Central memory CD8-positive, alpha-beta T cell (primary cell): Measurements from ENCODE around the gene HNF1A.
A peak's percentile ranks its signal among the peaks of the same experiment; 100 is the strongest.

Experiments
- ATAC-seq: fragments of 150-1000 bp; cut with Tn5 transposase; replicated peaks from 2 replicates; pipeline ENCODE4 v1.10.0; 2022; ENCODE audit warnings: mild to moderate bottlenecking, moderate FRiP score, moderate number of reproducible peaks; ENCODE audit not compliant: poor library complexity, severe bottlenecking; ENCODE audit errors: extremely low read depth
- DNase-seq, 2 donors: peaks; one replicate each; pipeline ENCODE4 v3.0.0; 2021; ENCODE audit warnings: low spot score in 2 of 2
- H3K27ac Mint-ChIP-seq: one replicate; pipeline ENCODE4 v1.8.0; 2022; ENCODE audit warnings: low read depth, mild to moderate bottlenecking, moderate library complexity, mixed read lengths
- H3K27me3 Mint-ChIP-seq: one replicate; pipeline ENCODE4 v1.8.0; 2022; ENCODE audit warnings: mixed read lengths
- H3K36me3 Mint-ChIP-seq: one replicate; pipeline ENCODE4 v1.8.0; 2022; ENCODE audit warnings: mild to moderate bottlenecking, moderate library complexity, mixed read lengths; ENCODE audit not compliant: insufficient read depth
- H3K4me1 Mint-ChIP-seq: one replicate; pipeline ENCODE4 v1.8.0; 2022; ENCODE audit warnings: mixed read lengths
- H3K4me3 Mint-ChIP-seq: one replicate; pipeline ENCODE4 v1.8.0; 2022; ENCODE audit warnings: mild to moderate bottlenecking, moderate library complexity, mixed read lengths
- H3K9me3 Mint-ChIP-seq: one replicate; pipeline ENCODE4 v1.8.0; 2022; ENCODE audit warnings: mixed read lengths

HNF1A gene

DNA sequence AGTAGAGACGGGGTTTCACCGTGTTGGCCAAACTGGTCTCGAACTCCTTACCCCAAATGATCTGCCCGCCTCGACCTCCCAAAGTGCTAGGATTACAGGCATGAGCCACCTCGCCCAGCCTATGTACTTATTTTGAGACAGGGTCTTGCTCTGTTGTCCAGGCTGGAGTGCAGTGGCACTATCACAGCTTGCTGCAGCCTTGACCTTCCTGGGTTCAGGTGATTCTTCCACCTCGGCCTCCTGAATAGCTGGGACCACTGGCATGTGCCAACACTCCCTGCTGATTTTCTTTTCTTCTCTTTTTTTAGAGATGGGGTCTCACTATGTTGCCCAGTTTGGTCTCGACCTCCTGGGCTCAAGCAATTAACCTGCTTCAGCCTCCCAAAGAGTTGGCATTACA is 14.0 kb upstream of the HNF1A start:
- DNase-seq, result no peak
- no peaks in the 10 kb centered on the region for H3K27me3 Mint-ChIP-seq
- H3K4me1 Mint-ChIP-seq, result peaks cover 7% of the 10 kb centered on the region
- H3K9me3 Mint-ChIP-seq, result no peaks in the 10 kb centered on the region
- no peak overlapping the region for H3K27ac Mint-ChIP-seq
- ATAC-seq, result no peak
- peaks cover 2% of the 10 kb centered on the region for H3K36me3 Mint-ChIP-seq
- no peak overlapping the region for H3K4me3 Mint-ChIP-seq

DNA sequence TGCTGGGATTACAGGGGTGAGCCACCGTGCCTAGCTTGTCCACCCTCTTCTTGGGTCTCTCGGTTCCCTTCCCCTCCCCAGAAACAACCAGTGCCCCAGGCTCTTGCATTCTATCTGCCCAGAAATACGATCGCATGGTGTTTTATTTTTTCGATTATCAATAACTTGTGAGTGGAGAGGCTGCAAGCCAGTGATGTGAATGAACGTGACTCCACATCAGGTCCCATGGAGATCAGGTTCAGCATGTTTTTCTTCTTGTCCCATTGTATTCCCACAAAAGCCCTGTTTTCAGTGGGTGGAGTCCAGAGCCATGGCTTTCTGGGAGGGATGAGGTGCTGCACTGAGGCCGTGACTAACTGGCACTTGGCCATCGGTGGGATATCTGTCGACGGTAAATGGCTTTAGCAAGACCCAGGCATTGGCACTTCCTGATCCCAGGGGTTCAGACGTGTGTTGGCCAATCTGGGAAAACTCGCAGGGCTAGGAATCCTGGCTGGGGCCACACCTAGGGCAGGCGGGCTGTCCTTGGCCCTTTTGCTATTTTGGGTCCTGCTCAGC is 12.7 kb upstream of the HNF1A start:
- no peak overlapping the region for H3K27ac Mint-ChIP-seq
- no peak overlapping the region for H3K4me3 Mint-ChIP-seq
- no peaks in the 10 kb centered on the region for H3K9me3 Mint-ChIP-seq
- H3K4me1 Mint-ChIP-seq, result no peaks in the 10 kb centered on the region
- no peaks in the 10 kb centered on the region for H3K27me3 Mint-ChIP-seq
- DNase-seq, result no peak
- no peak for ATAC-seq
- no peaks in the 10 kb centered on the region for H3K36me3 Mint-ChIP-seq

DNA sequence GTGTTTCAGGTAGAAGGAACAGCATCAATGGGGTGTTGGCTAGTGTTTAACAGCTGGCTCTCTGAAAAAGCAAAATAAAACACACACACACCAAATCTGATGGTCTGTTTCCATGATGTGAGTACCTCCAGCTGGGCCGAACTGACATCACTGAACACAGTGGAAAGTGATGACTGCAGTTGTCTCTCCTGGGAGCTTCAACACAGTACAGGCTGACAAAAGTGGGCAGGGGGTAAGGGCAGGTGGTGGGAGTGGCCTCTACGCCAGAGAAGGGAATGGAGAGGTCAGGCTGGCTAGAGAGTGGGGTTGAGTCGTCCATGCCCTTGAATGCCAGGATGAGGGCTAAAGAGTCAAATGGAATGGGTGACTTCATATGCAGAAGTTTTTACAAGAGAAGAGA is 8.0 kb upstream of the HNF1A start:
- no peak overlapping the region for H3K27ac Mint-ChIP-seq
- H3K27me3 Mint-ChIP-seq, result no peaks in the 10 kb centered on the region
- no peak overlapping the region for H3K4me3 Mint-ChIP-seq

DNA sequence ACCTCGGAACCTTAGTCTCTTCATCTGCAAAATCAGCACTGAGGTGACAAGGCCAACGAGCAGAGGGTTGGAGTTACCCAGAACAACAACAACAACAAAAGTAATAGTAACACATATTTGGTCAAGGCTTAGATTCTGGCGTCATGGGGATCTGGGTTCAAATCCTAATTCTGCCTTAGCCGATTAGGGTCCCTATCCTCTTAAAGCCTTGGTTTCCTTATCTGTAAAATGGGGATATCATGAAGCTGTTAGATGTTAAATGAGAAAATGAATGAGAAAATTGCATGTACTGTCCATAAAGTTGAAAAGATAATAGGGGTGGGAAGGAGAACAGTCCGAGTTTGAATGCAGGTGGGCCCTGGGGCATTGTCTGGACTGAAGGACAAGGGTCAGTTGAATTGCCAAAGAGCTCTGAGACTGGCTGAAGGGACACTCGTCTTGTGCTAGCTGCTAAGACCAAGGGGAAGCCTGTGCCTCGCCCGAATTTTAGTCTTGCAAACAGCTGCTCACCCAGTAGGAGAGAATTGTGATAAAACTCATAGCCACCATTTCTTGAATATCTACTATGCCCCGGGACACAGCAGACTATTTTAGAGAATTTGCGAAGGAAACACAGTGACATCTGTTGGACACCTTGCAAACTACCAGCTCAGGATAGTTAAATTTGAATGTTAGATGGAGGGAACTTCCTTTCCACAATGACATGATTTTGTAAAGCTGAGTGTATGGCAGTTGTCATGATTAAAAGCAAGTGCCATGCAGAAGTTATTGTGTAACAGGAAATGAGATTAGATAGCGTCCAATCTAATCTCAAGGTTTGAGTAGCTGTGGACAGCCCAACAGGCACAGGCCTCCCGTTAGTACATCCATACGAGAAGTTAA is 6.8 kb upstream of the HNF1A start:
- H3K4me1 Mint-ChIP-seq, result no peaks in the 10 kb centered on the region
- ATAC-seq, result peak; percentile 72
- peak in 1 of 2 donors; percentile 24 for DNase-seq
- no peak overlapping the region for H3K4me3 Mint-ChIP-seq
- H3K27ac Mint-ChIP-seq, result no peak overlapping the region
- H3K27me3 Mint-ChIP-seq, result no peaks in the 10 kb centered on the region
- H3K9me3 Mint-ChIP-seq, result no peaks in the 10 kb centered on the region
- no peaks in the 10 kb centered on the region for H3K36me3 Mint-ChIP-seq

More for the DNA sequence above, 8.0 kb upstream of the HNF1A start:
- no peak for DNase-seq
- no peak for ATAC-seq
- Mint-ChIP-seq H3K4me1 (no peaks in the 10 kb centered on the region), H3K36me3 (no peaks in the 10 kb centered on the region), H3K9me3 (no peaks in the 10 kb centered on the region)

DNA sequence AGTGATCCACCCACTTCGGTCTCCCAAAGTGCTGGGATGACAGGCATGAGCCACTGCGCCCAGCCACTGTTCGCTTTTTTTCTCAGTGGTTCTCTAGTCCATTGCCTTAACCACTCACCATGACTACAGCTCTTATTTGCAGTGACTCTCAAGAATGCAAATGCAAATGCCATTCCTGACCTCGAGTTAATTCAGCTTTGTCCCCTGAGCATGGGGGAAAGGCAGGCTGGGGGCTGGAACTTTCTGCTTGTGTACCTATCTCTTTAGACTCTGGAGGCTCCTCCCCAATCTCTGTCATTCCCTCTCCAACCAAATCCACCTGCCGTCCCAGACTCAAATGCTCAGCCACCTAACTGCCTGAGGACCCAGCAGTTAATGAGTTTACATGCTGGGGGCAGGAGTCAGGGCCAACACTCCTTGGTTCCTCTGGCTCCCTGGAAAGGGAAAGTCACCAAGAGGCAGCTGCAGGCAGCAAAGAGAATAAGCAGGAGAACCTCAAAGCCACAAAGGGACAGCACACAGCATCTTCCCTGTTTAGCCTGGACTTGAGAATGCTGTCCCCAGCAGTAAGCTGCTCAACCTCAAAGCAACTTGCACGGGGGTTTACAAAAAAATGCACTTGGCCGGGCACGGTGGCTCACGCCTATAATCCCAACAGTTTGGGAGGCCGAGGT is 5.3 kb upstream of the HNF1A start:
- no peaks in the 10 kb centered on the region for H3K9me3 Mint-ChIP-seq
- DNase-seq (no peak), ATAC-seq (no peak)
- no peaks in the 10 kb centered on the region for H3K27me3 Mint-ChIP-seq
- no peaks in the 10 kb centered on the region for H3K36me3 Mint-ChIP-seq
- H3K4me3 Mint-ChIP-seq, result no peak overlapping the region
- no peaks in the 10 kb centered on the region for H3K4me1 Mint-ChIP-seq
- H3K27ac Mint-ChIP-seq, result no peak overlapping the region

DNA sequence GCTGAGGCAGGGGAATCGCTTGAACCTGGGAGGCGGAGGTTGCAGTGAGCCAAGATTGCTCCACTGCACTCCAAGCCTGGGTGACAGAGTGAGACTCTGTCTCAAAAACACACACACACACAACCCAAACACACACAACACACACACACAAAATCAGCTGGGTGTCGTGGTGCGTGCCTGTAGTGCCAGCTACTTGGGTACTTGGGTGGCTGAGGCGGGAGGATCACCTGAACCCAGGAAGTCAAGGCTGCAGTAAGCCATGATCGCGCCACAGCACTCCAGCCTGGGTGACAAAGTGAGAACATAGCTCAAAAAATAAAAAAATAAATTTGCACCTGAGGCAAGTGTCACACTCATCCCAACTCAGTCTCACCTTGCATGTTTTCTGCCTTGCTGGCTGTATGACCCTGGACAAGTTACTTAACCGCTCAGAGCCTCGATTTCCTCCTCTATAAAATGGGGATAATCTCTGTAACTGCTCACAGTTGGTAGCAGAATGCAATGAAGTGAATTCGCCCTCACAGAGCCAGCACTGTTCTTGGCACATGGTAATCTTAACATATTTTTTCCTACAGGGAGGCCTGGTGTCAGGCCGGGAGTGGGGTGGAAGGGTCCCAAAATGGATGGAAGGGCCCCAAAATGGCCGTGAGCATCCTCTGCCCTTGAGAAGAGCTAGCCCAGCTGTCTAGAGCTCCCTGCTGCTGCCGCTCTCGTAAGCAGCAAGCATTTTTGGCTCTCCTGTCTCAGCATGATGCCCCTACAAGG is 630 bp upstream of the HNF1A start:
- Mint-ChIP-seq H3K36me3 (no peaks in the 10 kb centered on the region), H3K27me3 (no peaks in the 10 kb centered on the region), H3K4me3 (no peak overlapping the region), H3K9me3 (no peaks in the 10 kb centered on the region), H3K27ac (no peak overlapping the region), H3K4me1 (no peaks in the 10 kb centered on the region)
- ATAC-seq (no peak), DNase-seq (no peak)

DNA sequence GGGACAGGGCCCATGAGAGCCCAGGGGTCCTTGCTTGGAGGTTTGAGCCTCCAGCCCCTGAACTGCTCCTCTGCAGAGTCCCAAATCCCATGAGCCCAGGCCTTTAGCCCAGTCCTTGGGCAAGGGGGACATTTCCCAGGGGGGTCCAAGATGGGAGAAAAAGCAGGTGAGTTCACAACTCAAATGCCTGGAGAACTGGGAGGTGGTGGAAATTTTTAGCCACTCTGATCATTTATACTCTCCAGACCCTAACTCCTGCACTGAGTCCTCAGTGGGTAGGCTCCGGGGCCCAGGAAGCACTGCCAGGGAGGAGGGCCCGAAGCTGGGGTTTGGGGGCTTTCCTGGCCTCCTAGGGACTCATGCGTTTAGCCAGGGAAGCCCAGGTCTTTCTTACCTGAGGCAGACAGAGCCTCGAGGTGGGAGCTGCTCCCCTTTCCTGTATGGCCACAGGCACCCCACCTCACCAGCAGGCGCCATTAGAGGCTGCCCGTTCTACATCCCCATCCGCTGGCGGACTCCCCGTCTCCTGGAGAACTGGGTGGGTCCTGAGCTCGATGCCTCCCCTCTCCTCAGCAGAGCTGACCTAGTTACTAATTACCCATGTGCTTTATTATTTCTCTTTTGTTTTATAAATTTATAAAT is 998 bp downstream of the HNF1A start:
- Mint-ChIP-seq H3K9me3 (no peaks in the 10 kb centered on the region), H3K4me1 (no peaks in the 10 kb centered on the region), H3K27me3 (no peaks in the 10 kb centered on the region), H3K36me3 (peaks cover 2% of the 10 kb centered on the region), H3K27ac (no peak overlapping the region), H3K4me3 (no peak overlapping the region)
- DNase-seq (no peak), ATAC-seq (no peak)

DNA sequence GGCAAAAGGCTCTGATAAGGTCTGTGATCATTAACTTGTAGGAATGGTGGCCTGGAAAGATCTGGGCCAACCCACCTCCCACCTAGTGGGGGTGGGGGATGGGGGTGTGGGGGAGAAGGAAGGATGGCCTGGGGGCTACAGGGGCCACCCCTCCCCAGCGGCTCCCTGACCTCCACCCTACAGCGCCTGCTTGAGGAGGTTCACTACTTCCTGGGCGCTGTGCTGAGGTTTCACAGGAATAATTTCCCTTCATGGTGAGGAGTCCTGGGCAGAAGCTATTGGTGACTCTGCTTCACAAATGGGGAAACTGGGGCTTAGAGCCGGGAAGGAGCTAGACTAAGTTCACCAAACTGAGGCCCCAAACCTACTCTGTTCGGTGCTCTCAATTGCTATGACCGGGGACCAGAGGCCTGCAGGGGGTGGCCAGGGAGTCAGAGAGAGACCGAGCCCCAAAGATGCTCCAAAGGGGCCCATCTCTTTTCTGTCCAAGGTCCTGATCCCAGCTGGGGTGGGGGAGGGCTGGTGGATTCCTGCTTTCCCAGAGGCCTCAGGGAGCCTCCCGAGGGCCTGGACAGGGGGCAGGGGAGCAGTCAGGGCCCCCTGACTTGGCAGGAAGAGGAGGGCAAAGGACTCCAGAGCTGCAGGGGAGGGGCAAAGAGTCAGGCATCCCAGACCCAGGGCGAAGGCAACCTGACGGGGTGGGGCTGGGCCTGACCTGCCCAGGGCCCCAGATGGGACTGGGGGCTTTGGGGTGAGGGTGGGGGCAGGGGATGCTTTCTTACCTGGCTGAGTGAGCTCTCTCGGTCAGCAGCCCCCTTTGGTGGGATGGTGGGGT is 1.7 kb downstream of the HNF1A start:
- H3K4me3 Mint-ChIP-seq, result no peak overlapping the region
- no peaks in the 10 kb centered on the region for H3K9me3 Mint-ChIP-seq

DNA sequence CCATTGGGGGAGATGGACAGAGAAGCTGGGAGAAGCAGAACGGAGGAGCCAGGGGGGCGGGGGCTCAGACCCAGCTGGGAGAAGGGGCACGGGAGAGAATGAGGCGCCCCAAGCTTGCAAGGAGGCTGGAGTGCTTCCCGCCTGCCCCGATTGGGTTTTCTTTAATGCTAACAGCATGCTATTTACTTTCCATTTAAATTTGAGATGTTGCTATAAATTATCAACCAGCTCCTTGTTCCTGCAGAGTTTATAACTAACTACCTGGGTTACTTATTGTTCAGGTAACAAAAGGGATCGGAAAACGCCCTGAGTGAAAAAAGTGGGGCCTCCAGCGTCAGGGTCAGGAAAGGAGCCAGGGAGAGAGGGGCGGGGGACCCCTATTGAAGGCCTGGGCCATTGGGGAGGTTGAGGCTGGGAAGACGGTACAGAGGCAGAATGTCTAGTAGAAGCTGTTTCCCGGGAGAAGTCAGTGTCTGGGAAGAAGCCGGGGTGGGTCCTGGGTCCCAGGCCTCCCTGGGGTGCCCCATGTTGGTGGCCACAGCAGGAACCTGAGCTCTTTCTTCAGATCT is 2.5 kb downstream of the HNF1A start:
- Mint-ChIP-seq H3K4me3 (no peak overlapping the region), H3K27ac (no peak overlapping the region), H3K9me3 (no peaks in the 10 kb centered on the region), H3K27me3 (no peaks in the 10 kb centered on the region), H3K4me1 (no peaks in the 10 kb centered on the region), H3K36me3 (peaks cover 2% of the 10 kb centered on the region)
- no peak for DNase-seq
- ATAC-seq, result no peak

More for the DNA sequence above, 1.7 kb downstream of the HNF1A start:
- ATAC-seq (no peak), DNase-seq (no peak)
- H3K4me1 Mint-ChIP-seq, result no peaks in the 10 kb centered on the region
- peaks cover 2% of the 10 kb centered on the region for H3K36me3 Mint-ChIP-seq
- H3K27me3 Mint-ChIP-seq, result no peaks in the 10 kb centered on the region
- H3K27ac Mint-ChIP-seq, result no peak overlapping the region

DNA sequence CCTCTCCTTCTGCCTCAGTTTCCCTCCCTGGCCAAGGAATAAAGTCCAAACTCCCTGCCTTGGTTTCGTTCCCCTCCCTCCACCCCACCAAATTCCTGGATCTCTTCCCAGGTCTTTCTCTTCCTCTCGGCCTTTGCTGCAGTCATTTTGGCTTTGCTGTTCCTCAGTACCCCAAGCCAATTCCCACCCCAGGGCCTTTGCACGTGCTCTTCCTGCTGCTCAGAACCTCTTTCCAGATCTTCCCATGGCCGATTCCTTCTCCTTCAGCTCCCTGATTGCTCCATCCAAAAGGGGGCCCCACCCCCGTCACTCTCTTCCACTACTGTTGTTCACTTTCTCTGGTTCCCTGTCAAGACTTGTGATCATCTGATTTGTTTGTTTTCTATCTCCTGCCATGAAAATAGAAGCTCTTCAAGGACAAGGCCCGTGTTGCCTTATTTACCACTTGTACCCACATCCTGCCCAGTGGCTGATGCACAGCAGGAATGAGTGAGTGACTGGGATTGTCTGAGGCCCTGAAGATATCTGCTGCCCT is 3.1 kb downstream of the HNF1A start:
- no peak for DNase-seq
- Mint-ChIP-seq H3K27me3 (no peaks in the 10 kb centered on the region), H3K36me3 (peaks cover 2% of the 10 kb centered on the region)

DNA sequence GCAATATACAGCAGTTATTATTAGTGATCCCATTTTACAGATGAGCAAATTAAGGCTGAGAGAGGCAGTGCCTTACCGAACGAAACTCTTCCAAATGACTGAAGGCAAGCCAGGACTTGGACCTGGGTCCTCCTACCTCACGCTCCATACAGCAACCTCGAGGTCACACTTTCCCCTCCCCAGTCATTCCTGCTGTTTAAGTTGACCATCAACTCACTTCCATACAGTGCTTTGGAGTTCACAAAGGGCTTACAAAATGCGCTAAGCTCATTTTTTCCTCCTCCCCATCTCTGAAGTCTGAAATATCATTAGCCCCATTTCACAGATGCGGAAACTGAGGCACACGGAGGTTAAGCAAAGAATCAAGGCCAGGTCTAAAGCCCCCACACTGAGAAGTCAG is 4.3 kb downstream of the HNF1A start:
- H3K9me3 Mint-ChIP-seq, result no peaks in the 10 kb centered on the region
- no peak for ATAC-seq
- H3K4me3 Mint-ChIP-seq, result no peak overlapping the region
- no peak overlapping the region for H3K27ac Mint-ChIP-seq
- no peaks in the 10 kb centered on the region for H3K27me3 Mint-ChIP-seq
- DNase-seq, result no peak
- no peaks in the 10 kb centered on the region for H3K4me1 Mint-ChIP-seq
- peaks cover 2% of the 10 kb centered on the region for H3K36me3 Mint-ChIP-seq

More for the DNA sequence above, 3.1 kb downstream of the HNF1A start:
- no peaks in the 10 kb centered on the region for H3K4me1 Mint-ChIP-seq
- H3K9me3 Mint-ChIP-seq, result no peaks in the 10 kb centered on the region
- ATAC-seq, result no peak
- no peak overlapping the region for H3K4me3 Mint-ChIP-seq
- H3K27ac Mint-ChIP-seq, result no peak overlapping the region
